Prostate gland (tissue), 2 donors: ENCODE measurements around the gene TOGARAM1.

Experiments
- POLR2A ChIP-seq: fragments of 450-650 bp; IDR thresholded peaks from one replicate; pipeline ENCODE4 v1.6.1; 2016; ENCODE audit warnings: antibody characterized with exemption, mild to moderate bottlenecking
- POLR2AphosphoS5 ChIP-seq: sonication (generic); formaldehyde crosslinking; IDR thresholded peaks from one replicate; pipeline ENCODE4 v1.6.1; 2017; ENCODE audit warnings: antibody characterized with exemption
- TF ChIP-seq, protein P1 (sequence below), 4 experiments: fragments of 200-600 bp in 2 of 4; fragments of 450-650 bp in 2 of 4; sonication (generic) in 2 of 4; IDR thresholded peaks; 1 replicate in 3 of 4; 2 replicates in 1 of 4; pipeline ENCODE4 v1.5.1; 2016 to 2019; ENCODE audit warnings: antibody characterized with exemption in 4 of 4, mild to moderate bottlenecking in 2 of 4, moderate library complexity in 2 of 4

DNA sequence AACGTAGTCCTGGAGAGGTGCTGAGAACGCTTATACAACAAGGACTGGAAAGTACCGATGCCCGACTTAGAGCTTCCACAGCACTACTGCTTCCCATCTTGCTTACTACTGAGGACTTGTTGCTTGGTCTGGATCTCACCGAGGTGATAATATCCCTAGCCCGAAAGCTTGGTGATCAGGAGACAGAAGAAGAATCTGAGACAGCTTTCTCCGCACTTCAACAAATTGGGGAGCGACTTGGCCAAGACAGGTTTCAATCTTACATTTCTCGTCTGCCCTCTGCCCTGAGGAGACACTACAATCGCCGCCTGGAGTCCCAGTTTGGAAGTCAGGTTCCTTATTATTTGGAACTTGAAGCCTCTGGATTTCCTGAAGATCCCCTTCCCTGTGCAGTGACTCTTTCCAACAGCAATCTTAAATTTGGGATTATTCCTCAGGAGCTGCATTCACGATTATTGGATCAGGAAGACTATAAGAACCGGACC, 1.1 kb downstream of the TOGARAM1 start:
- TF ChIP-seq, protein P1, sequence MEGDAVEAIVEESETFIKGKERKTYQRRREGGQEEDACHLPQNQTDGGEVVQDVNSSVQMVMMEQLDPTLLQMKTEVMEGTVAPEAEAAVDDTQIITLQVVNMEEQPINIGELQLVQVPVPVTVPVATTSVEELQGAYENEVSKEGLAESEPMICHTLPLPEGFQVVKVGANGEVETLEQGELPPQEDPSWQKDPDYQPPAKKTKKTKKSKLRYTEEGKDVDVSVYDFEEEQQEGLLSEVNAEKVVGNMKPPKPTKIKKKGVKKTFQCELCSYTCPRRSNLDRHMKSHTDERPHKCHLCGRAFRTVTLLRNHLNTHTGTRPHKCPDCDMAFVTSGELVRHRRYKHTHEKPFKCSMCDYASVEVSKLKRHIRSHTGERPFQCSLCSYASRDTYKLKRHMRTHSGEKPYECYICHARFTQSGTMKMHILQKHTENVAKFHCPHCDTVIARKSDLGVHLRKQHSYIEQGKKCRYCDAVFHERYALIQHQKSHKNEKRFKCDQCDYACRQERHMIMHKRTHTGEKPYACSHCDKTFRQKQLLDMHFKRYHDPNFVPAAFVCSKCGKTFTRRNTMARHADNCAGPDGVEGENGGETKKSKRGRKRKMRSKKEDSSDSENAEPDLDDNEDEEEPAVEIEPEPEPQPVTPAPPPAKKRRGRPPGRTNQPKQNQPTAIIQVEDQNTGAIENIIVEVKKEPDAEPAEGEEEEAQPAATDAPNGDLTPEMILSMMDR (IDR thresholded peaks at IDR 0.05): no peak
- TF ChIP-seq POLR2AphosphoS5: no peak
- no peak for TF ChIP-seq POLR2A
